Neural progenitor cell (in vitro differentiated cells): ENCODE measurements around the gene ARHGAP19. TPM values are rescaled to one million over a fixed set of nuclear protein-coding genes. Genes with fewer than 3 reads are reported as not detected.
A peak's percentile ranks its signal among the peaks of the same experiment; 100 is the strongest.

Experiments
- DNase-seq: peaks from one replicate; pipeline ENCODE4 v3.0.0-alpha.2; 2016; ENCODE audit warnings: low spot score
- H2AFZ ChIP-seq: fragments of 200-600 bp; sonication (generic); replicated peaks from 2 replicates; pipeline ENCODE4 v1.6.1; 2016; ENCODE audit warnings: antibody characterized with exemption
- H3F3A ChIP-seq: fragments of 200-600 bp; sonication (generic); 2 replicates; pipeline ENCODE4 v1.6.1; 2016; ENCODE audit warnings: antibody characterized with exemption, low read depth
- H3K27ac ChIP-seq: fragments of 200-600 bp; sonication (generic); 2 replicates; pipeline ENCODE4 v1.5.1; 2016; ENCODE audit warnings: mild to moderate bottlenecking
- H3K27me3 ChIP-seq: fragments of 200-600 bp; sonication (generic); 2 replicates; pipeline ENCODE4 v1.6.1; 2016; ENCODE audit warnings: mild to moderate bottlenecking, moderate library complexity
- H3K36me3 ChIP-seq: fragments of 200-600 bp; sonication (generic); 2 replicates; pipeline ENCODE4 v1.5.1; 2016
- H3K4me1 ChIP-seq: fragments of 200-600 bp; sonication (generic); 2 replicates; pipeline ENCODE4 v1.6.1; 2016; ENCODE audit warnings: mixed run types
- H3K4me2 ChIP-seq: fragments of 200-600 bp; sonication (generic); 2 replicates; pipeline ENCODE4 v1.6.1; 2016
- H3K4me3 ChIP-seq: fragments of 200-600 bp; sonication (generic); 2 replicates; pipeline ENCODE4 v1.5.1; 2016
- H3K79me2 ChIP-seq: fragments of 200-600 bp; sonication (generic); 2 replicates; pipeline ENCODE4 v1.6.1; 2016; ENCODE audit warnings: low read depth
- H3K9ac ChIP-seq: fragments of 200-600 bp; sonication (generic); 2 replicates; pipeline ENCODE4 v1.6.1; 2016
- H3K9me3 ChIP-seq: fragments of 200-600 bp; sonication (generic); 2 replicates; pipeline ENCODE4 v1.5.1; 2016; ENCODE audit warnings: low read depth
- H4K20me1 ChIP-seq: fragments of 200-600 bp; sonication (generic); 2 replicates; pipeline ENCODE4 v1.6.1; 2016; ENCODE audit warnings: low read depth
- H3K27ac Mint-ChIP-seq: 3 replicates; pipeline ENCODE4 v1.8.0; 2021; ENCODE audit warnings: mixed read lengths
- H3K27me3 Mint-ChIP-seq: 2 replicates; pipeline ENCODE4 v1.8.0; 2022; ENCODE audit warnings: low read depth, mild to moderate bottlenecking, inconsistent platforms, moderate library complexity, mixed read lengths; ENCODE audit not compliant: insufficient read depth
- H3K36me3 Mint-ChIP-seq: 3 replicates; pipeline ENCODE4 v1.8.0; 2021; ENCODE audit warnings: mixed read lengths
- H3K4me1 Mint-ChIP-seq: 3 replicates; pipeline ENCODE4 v1.8.0; 2021; ENCODE audit warnings: mixed read lengths
- H3K4me3 Mint-ChIP-seq: 3 replicates; pipeline ENCODE4 v1.8.0; 2021; ENCODE audit warnings: mild to moderate bottlenecking, moderate library complexity, mixed read lengths
- H3K9me3 Mint-ChIP-seq: 3 replicates; pipeline ENCODE4 v1.8.0; 2020; ENCODE audit warnings: mixed read lengths
- CTCF ChIP-seq: fragments of 200-600 bp; sonication (generic); IDR thresholded peaks from 2 replicates; pipeline ENCODE4 v1.5.1; 2017; ENCODE audit warnings: antibody characterized with exemption, mild to moderate bottlenecking
- EZH2 ChIP-seq: fragments of 200-600 bp; sonication (generic); IDR thresholded peaks from 2 replicates; pipeline ENCODE4 v1.6.1; 2017; ENCODE audit warnings: antibody characterized with exemption, mild to moderate bottlenecking, moderate library complexity
- EZH2phosphoT487 ChIP-seq: fragments of 200-600 bp; sonication (generic); IDR thresholded peaks from 2 replicates; pipeline ENCODE4 v1.6.1; 2017; ENCODE audit warnings: antibody characterized with exemption
- total RNA-seq: library from RNA; depleted of rRNA; stranded (reverse); fragments of >200 nt; gene quantifications from 2 replicates; pipeline ENCODE4 v1.2.3, GENCODE V29; 2015; ENCODE audit warnings: low replicate concordance

Gene ARHGAP19
- total RNA-seq, 1 donor from 2014 or later = 88.8 TPM

GRCh38 chr10:97325754-97326153 is 33.3 kb upstream of the ARHGAP19 start:
- peaks cover 2% of the 10 kb centered on the region for H3K36me3 Mint-ChIP-seq
- Histone ChIP-seq H3K27ac (no peak overlapping the region), H3F3A (peaks cover 29% of the 10 kb centered on the region), H3K27me3 (peaks cover 20% of the 10 kb centered on the region), H3K36me3 (no peaks in the 10 kb centered on the region), H3K4me1 (peaks cover 15% of the 10 kb centered on the region), H2AFZ (no peak overlapping the region), H3K9ac (no peak overlapping the region), H4K20me1 (peaks cover 39% of the 10 kb centered on the region), H3K79me2 (peaks cover 29% of the 10 kb centered on the region), H3K9me3 (no peaks in the 10 kb centered on the region), H3K4me3 (no peak overlapping the region), H3K4me2 (no peak overlapping the region)
- no peaks in the 10 kb centered on the region for H3K9me3 Mint-ChIP-seq
- no peak for TF ChIP-seq EZH2phosphoT487
- TF ChIP-seq EZH2 = no peak
- no peak for TF ChIP-seq CTCF
- no peak overlapping the region for H3K4me3 Mint-ChIP-seq
- peaks cover 21% of the 10 kb centered on the region for H3K27me3 Mint-ChIP-seq
- peaks cover 8% of the 10 kb centered on the region for H3K4me1 Mint-ChIP-seq
- DNase-seq = no peak
- H3K27ac Mint-ChIP-seq = no peak overlapping the region

GRCh38 chr10:97323501-97323900 is 31.1 kb upstream of the ARHGAP19 start:
- Histone ChIP-seq H3K36me3 (no peaks in the 10 kb centered on the region), H3K9ac (no peak overlapping the region), H3K4me2 (no peak overlapping the region), H3F3A (peaks cover 32% of the 10 kb centered on the region), H3K9me3 (no peaks in the 10 kb centered on the region), H3K79me2 (peaks cover 15% of the 10 kb centered on the region), H3K4me1 (peaks cover 19% of the 10 kb centered on the region), H3K4me3 (no peak overlapping the region), H3K27me3 (peaks cover 32% of the 10 kb centered on the region), H4K20me1 (peaks cover 33% of the 10 kb centered on the region), H2AFZ (no peak overlapping the region), H3K27ac (no peak overlapping the region)
- H3K27me3 Mint-ChIP-seq = peaks cover 34% of the 10 kb centered on the region
- H3K4me1 Mint-ChIP-seq = peaks cover 18% of the 10 kb centered on the region
- no peaks in the 10 kb centered on the region for H3K9me3 Mint-ChIP-seq
- TF ChIP-seq EZH2phosphoT487 = no peak
- no peak for TF ChIP-seq CTCF
- TF ChIP-seq EZH2 = no peak
- DNase-seq = no peak
- H3K27ac Mint-ChIP-seq = no peak overlapping the region
- no peak overlapping the region for H3K4me3 Mint-ChIP-seq
- peaks cover 2% of the 10 kb centered on the region for H3K36me3 Mint-ChIP-seq

GRCh38 chr10:97321804-97322190 is 29.4 kb upstream of the ARHGAP19 start:
- Mint-ChIP-seq H3K9me3 (no peaks in the 10 kb centered on the region), H3K36me3 (no peaks in the 10 kb centered on the region), H3K27ac (no peak overlapping the region), H3K27me3 (peaks cover 40% of the 10 kb centered on the region), H3K4me3 (peak overlapping the region; percentile 85), H3K4me1 (peaks cover 19% of the 10 kb centered on the region)
- Histone ChIP-seq H3K4me1 (peaks cover 19% of the 10 kb centered on the region), H4K20me1 (peaks cover 27% of the 10 kb centered on the region), H3F3A (peaks cover 32% of the 10 kb centered on the region), H3K9ac (no peak overlapping the region), H3K4me3 (peak overlapping the region; percentile 95), H3K79me2 (peaks cover 14% of the 10 kb centered on the region), H3K9me3 (no peaks in the 10 kb centered on the region), H2AFZ (no peak overlapping the region), H3K36me3 (no peaks in the 10 kb centered on the region), H3K4me2 (peak overlapping the region; percentile 95), H3K27me3 (peaks cover 32% of the 10 kb centered on the region), H3K27ac (no peak overlapping the region)
- DNase-seq = peak; percentile 27
- TF ChIP-seq EZH2phosphoT487 (no peak), CTCF (no peak), EZH2 (no peak)
